ENCODE results near the gene OR51F2.
"Not testable (repeated sequence)": the region's sequence is repeated elsewhere in the genome, so short reads cannot be mapped to it uniquely, and the experiment has no call there.

The OR51F2 gene

GRCh38 chr11:4821021-4821420 is at the start of gene OR51F2:
Gene OR51F2, plus strand, starts transcription at chr11:4821321. Its CDS starts 101 bp downstream, at chr11:4821422.
- no peak for DNase-seq (ENCODE audit: low read depth)

GRCh38 chr11:4782454-4782853 is 38.7 kb upstream of the OR51F2 start:
- no peak for DNase-seq (ENCODE audit: low read depth)

GRCh38 chr11:4797206-4797605 is 23.9 kb upstream of the OR51F2 start:
- no peak for DNase-seq (ENCODE audit: low read depth)

- no peak for DNase-seq (ENCODE audit: low read depth)
These were observed 22.5 kb upstream of the OR51F2 start for GRCh38 chr11:4798427-4799183.

- DNase-seq (ENCODE audit: low read depth), result not testable (repeated sequence)
These were observed 19.8 kb upstream of the OR51F2 start for GRCh38 chr11:4801316-4801715.

GRCh38 chr11:4804280-4804679 is 16.8 kb upstream of the OR51F2 start, which contains the start of gene OR52R1:
Gene OR52R1, minus strand, starts transcription at chr11:4804380. Its CDS starts 0 bp downstream, at chr11:4804380.
- no peak for DNase-seq (ENCODE audit: low read depth)

- DNase-seq (ENCODE audit: low read depth), result no peak
These were observed 12.6 kb upstream of the OR51F2 start for GRCh38 chr11:4808476-4808875.

GRCh38 chr11:4809246-4809645 is 11.9 kb upstream of the OR51F2 start:
- no peak for DNase-seq (ENCODE audit: low read depth)

- DNase-seq (ENCODE audit: low read depth), result no peak
These were observed 4.0 kb downstream of the OR51F2 start for GRCh38 chr11:4825132-4825531.

- no peak for DNase-seq (ENCODE audit: low read depth)
These were observed 5.3 kb downstream of the OR51F2 start for GRCh38 chr11:4826425-4826824.

GRCh38 chr11:4830346-4830745 is 9.2 kb downstream of the OR51F2 start:
- DNase-seq (ENCODE audit: low read depth), result no peak

GRCh38 chr11:4830909-4831308 is 9.8 kb downstream of the OR51F2 start:
- DNase-seq (ENCODE audit: low read depth), result no peak

- DNase-seq (ENCODE audit: low read depth), result no peak
These were observed 18.9 kb downstream of the OR51F2 start for GRCh38 chr11:4839851-4840549.

GRCh38 chr11:4848908-4849532 is 27.9 kb downstream of the OR51F2 start, which contains the start of gene OR51S1:
Gene OR51S1, minus strand, starts transcription at chr11:4849208. Its CDS starts 0 bp downstream, at chr11:4849208.
- no peak for DNase-seq (ENCODE audit: low read depth)

GRCh38 chr11:4851033-4851432 is 29.9 kb downstream of the OR51F2 start:
- no peak for DNase-seq (ENCODE audit: low read depth)

- DNase-seq (ENCODE audit: low read depth), result not testable (repeated sequence)
These were observed 33.2 kb downstream of the OR51F2 start for GRCh38 chr11:4854286-4854685.

GRCh38 chr11:4862447-4863236 is 41.5 kb downstream of the OR51F2 start:
- DNase-seq (ENCODE audit: low read depth), result no peak

GRCh38 chr11:4863876-4864275 is 42.8 kb downstream of the OR51F2 start:
- no peak for DNase-seq (ENCODE audit: low read depth)

- no peak for DNase-seq (ENCODE audit: low read depth)
These were observed 44.7 kb downstream of the OR51F2 start for GRCh38 chr11:4865855-4866254.
